K562 (cell line): ENCODE measurements around the gene CEP350. TPM values are rescaled to one million over a fixed set of nuclear protein-coding genes. Genes with fewer than 3 reads are reported as not detected.

Source experiments
- ATAC-seq: fragments of 200-7000 bp; cut with Tn5 transposase; 3 replicates; pipeline ENCODE4 v1.9.1; 2020; ENCODE audit warnings: moderate library complexity
- BruUV-seq: library from RNA; stranded (reverse); fragments of 400-500 nt; replicated peaks from 2 replicates; lab custom pipeline; 2021; lab: Mats Ljungman, UMichigan
- CTCF ChIA-PET: fragments of 300-600 bp; formaldehyde crosslinking; extraction: SDS; loops from one replicate; lab custom pipeline; 2021; ENCODE audit warnings: low intra/inter-chr PET ratio; lab: Yijun Ruan, JAX
- POLR2A ChIA-PET: fragments of 300-600, 350-650 bp; sonication (Branson Sonifier 250); formaldehyde crosslinking; extraction: SDS; loops from one replicate; lab custom pipeline; 2021; ENCODE audit warnings: antibody characterized with exemption, inconsistent platforms; lab: Yijun Ruan, JAX
- DNase-seq, 4 experiments: peaks; one replicate each; pipeline versions ENCODE4 v3.0.0 to v3.0.0-alpha.2; 2011 to 2018; ENCODE audit warnings: low spot score in 3 of 4, mixed read lengths in 3 of 4; ENCODE audit errors: extremely low read depth in 1 of 4
- FAIRE-seq: peaks from 2 replicates; lab custom pipeline; 2011; peaks lifted over from hg19 to GRCh38; lab: Jason Lieb, UNC
- H2AFZ ChIP-seq: 2 replicates; pipeline ENCODE4 v1.6.0; 2011; ENCODE audit warnings: low read depth, low read length, control low read depth, inconsistent platforms
- H3K27ac ChIP-seq: fragments of 200-600 bp; 3 replicates; pipeline ENCODE4 v1.8.0; 2011; ENCODE audit warnings: low read depth, mild to moderate bottlenecking, control low read depth, inconsistent platforms, low read length, moderate library complexity, mixed read lengths; ENCODE audit errors: extremely low read depth
- H3K27me3 ChIP-seq, 2 experiments: fragments of 300-600 bp in 1 of 2; 2 replicates in 1 of 2; 3 replicates in 1 of 2; pipeline versions ENCODE4 v1.6.0 to v1.8.0; 2011; ENCODE audit warnings: inconsistent platforms in 2 of 2, low read length in 2 of 2, mild to moderate bottlenecking in 1 of 2, mixed read lengths in 1 of 2, moderate library complexity in 1 of 2; ENCODE audit not compliant: control insufficient read depth in 2 of 2, insufficient read depth in 2 of 2
- H3K36me3 ChIP-seq: fragments of 300-600 bp; 3 replicates; pipeline ENCODE4 v1.8.0; 2011; ENCODE audit warnings: mild to moderate bottlenecking, low read length, inconsistent platforms; ENCODE audit not compliant: control insufficient read depth, insufficient read depth
- H3K4me1 ChIP-seq, 2 experiments: fragments of 200-600 bp in 1 of 2; replicated peaks in 1 of 2; 2 replicates in 1 of 2; 3 replicates in 1 of 2; pipeline versions ENCODE4 v1.5.1 to v1.8.0; 2011; ENCODE audit warnings: inconsistent platforms in 2 of 2, low read length in 2 of 2, mild to moderate bottlenecking in 1 of 2, mixed read lengths in 1 of 2, moderate library complexity in 1 of 2; ENCODE audit not compliant: control insufficient read depth in 2 of 2, insufficient read depth in 2 of 2
- H3K4me2 ChIP-seq: 2 replicates; pipeline ENCODE4 v1.6.1; 2011; ENCODE audit warnings: low read length, control low read depth, inconsistent platforms, mixed read lengths; ENCODE audit not compliant: insufficient read depth
- H3K4me3 ChIP-seq: fragments of 200-600 bp; sonication (generic), shearing (Covaris generic); 2 replicates; pipeline ENCODE4 v1.5.1; 2016; ENCODE audit warnings: control low read depth, inconsistent platforms
- H3K79me2 ChIP-seq: fragments of 200-600 bp; 3 replicates; pipeline ENCODE4 v1.8.0; 2011; ENCODE audit warnings: low read length, inconsistent platforms; ENCODE audit not compliant: control insufficient read depth, insufficient read depth
- H3K9ac ChIP-seq, 2 experiments: 2 replicates each; pipeline versions ENCODE4 v1.6.0 to v1.6.1; 2011; ENCODE audit warnings: low read depth in 2 of 2, low read length in 2 of 2, control low read depth in 1 of 2, inconsistent platforms in 1 of 2, mild to moderate bottlenecking in 1 of 2, mixed read lengths in 1 of 2; ENCODE audit not compliant: insufficient read depth in 1 of 2
- H3K9me1 ChIP-seq: one replicate; pipeline ENCODE4 v1.6.0; 2011; ENCODE audit warnings: inconsistent platforms, mild to moderate bottlenecking, low read length, moderate library complexity; ENCODE audit not compliant: control insufficient read depth, insufficient read depth
- H3K9me3 ChIP-seq: replicated peaks from 2 replicates; pipeline ENCODE4 v1.5.1; 2011; ENCODE audit warnings: low read depth, low read length, inconsistent platforms; ENCODE audit not compliant: control insufficient read depth, insufficient read depth
- H4K20me1 ChIP-seq: replicated peaks from 2 replicates; pipeline ENCODE4 v1.6.1; 2011; ENCODE audit warnings: low read length, inconsistent platforms, mixed read lengths; ENCODE audit not compliant: control insufficient read depth, insufficient read depth
- BACH1 ChIP-seq: fragments of 200-800 bp; sonication (Bioruptor generic); IDR thresholded peaks from 2 replicates; pipeline ENCODE4 v1.6.1; 2016; ENCODE audit warnings: missing genetic modification characterization, missing compliant biosample characterization
- BRD9 ChIP-seq: fragments of 450-650 bp; IDR thresholded peaks from 2 replicates; pipeline ENCODE4 v1.6.1; 2018; ENCODE audit warnings: low read depth; ENCODE audit not compliant: partially characterized antibody
- C11orf30 ChIP-seq: fragments of 450-650 bp; IDR thresholded peaks from 2 replicates; pipeline ENCODE4 v1.6.1; 2016; ENCODE audit warnings: low read depth, mild to moderate bottlenecking
- EP300 ChIP-seq: IDR thresholded peaks from 2 replicates; pipeline ENCODE4 v1.6.1; 2012; ENCODE audit warnings: low read length, improper control_type of control experiment
- MAFG ChIP-seq: fragments of 450-650 bp; conservative IDR thresholded peaks from 2 replicates; pipeline ENCODE4 v1.6.1; 2016; ENCODE audit warnings: missing genetic modification characterization, missing compliant biosample characterization
- MYC ChIP-seq, 2 experiments: fragments of 250-450 bp in 1 of 2; sonication (Bioruptor Pico) in 1 of 2; IDR thresholded peaks; 2 replicates each; pipeline versions ENCODE4 v1.5.1 to v1.6.1; 2012 to 2021; ENCODE audit warnings: low read depth in 2 of 2, borderline replicate concordance in 1 of 2, improper control_type of control experiment in 1 of 2, low read length in 1 of 2, mild to moderate bottlenecking in 1 of 2, moderate library complexity in 1 of 2
- PHF21A ChIP-seq: fragments of 450-650 bp; IDR thresholded peaks from 2 replicates; pipeline ENCODE4 v1.6.1; 2017; ENCODE audit warnings: low read depth, borderline replicate concordance
- PHTF2 ChIP-seq: fragments of 250-450 bp; sonication (Bioruptor Pico); IDR thresholded peaks from 2 replicates; pipeline ENCODE4 v1.5.0; 2021; ENCODE audit warnings: mild to moderate bottlenecking
- TARDBP ChIP-seq: fragments of 450-650 bp; IDR thresholded peaks from 2 replicates; pipeline ENCODE4 v1.6.1; 2016
- TFAM ChIP-seq: fragments of 250-450 bp; sonication (Bioruptor Pico); conservative IDR thresholded peaks from 2 replicates; pipeline ENCODE4 v1.5.0; 2021; ENCODE audit warnings: mild to moderate bottlenecking, moderate library complexity
- ZC3H4 ChIP-seq: sonication (generic); formaldehyde crosslinking; IDR thresholded peaks from 2 replicates; pipeline ENCODE4 v1.9.0; 2021; ENCODE audit warnings: missing genetic modification reagents, borderline replicate concordance
- ZNF316 ChIP-seq: fragments of 450-650 bp; IDR thresholded peaks from 2 replicates; pipeline ENCODE4 v1.6.1; 2016
- WGBS: fragments of 100-300 bp; shearing (Covaris generic); methylation state at CpG from one replicate; pipeline ENCODE4 v1.1.6; 2016; ENCODE audit warnings: low coverage, mixed read lengths; ENCODE audit not compliant: insufficient coverage; ENCODE audit errors: missing lambda C conversion rate; 5-methylcytosine and 5-hydroxymethylcytosine counted together
- in situ Hi-C: fragments of 300-500 bp; cut with MboI; formaldehyde crosslinking; loops from 4 replicates; pipeline ENCODE4 v1.15.0; 2018; ENCODE audit warnings: inconsistent platforms, mixed read lengths
- intact Hi-C: fragments of 100-400 bp; cut with micrococcal nuclease; formaldehyde crosslinking; loops from 2 replicates; pipeline ENCODE4 v1.14.2; 2022
- polyA plus RNA-seq, 8 experiments: library from polyadenylated mRNA; depleted of rRNA in 4 of 8; stranded (reverse) in 5 of 8; unstranded in 3 of 8; fragments of >200 nt; fragmentation: Nextera tagmentation in 2 of 8; fragmentation: Illumina TruSeq in 1 of 8; extraction: Ambion mirVana in 2 of 8; extraction: Trizol in 1 of 8; gene quantifications; 2 replicates each; pipeline versions ENCODE4 v1.2.1 to v1.2.3, GENCODE V29; 2011 to 2014; ENCODE audit warnings: inconsistent platforms in 1 of 8, missing spikeins in 1 of 8
- total RNA-seq, 7 experiments: library from RNA; depleted of rRNA in 6 of 7; stranded (reverse); fragments of >200 nt in 6 of 7; fragmentation: Illumina TruSeq in 2 of 7; extraction: Trizol in 2 of 7; gene quantifications; 2 replicates each; pipeline versions ENCODE4 v1.2.1 to v1.2.3, GENCODE V29; 2011 to 2021; ENCODE audit warnings: low replicate concordance in 1 of 7
- TF ChIP-seq, protein P1 (sequence below), 2 experiments: fragments of 450-650 bp; IDR thresholded peaks; 2 replicates each; pipeline ENCODE4 v1.6.1; 2016
- TF ChIP-seq, protein P2 (sequence below): fragments of 450-650 bp; formaldehyde crosslinking; IDR thresholded peaks from 2 replicates; pipeline ENCODE4 v1.4.0; 2020; ENCODE audit warnings: mild to moderate bottlenecking, moderate library complexity
- TF ChIP-seq, protein P3 (sequence below): fragments of 450-650 bp; IDR thresholded peaks from one replicate; pipeline ENCODE4 v1.6.1; 2018; ENCODE audit warnings: mild to moderate bottlenecking, moderate library complexity; ENCODE audit not compliant: partially characterized antibody
- TF ChIP-seq, protein P4 (sequence below): fragments of 450-650 bp; IDR thresholded peaks from 2 replicates; pipeline ENCODE4 v1.6.1; 2018; ENCODE audit warnings: mild to moderate bottlenecking, low read depth; ENCODE audit not compliant: partially characterized antibody

CEP350 gene
- total and polyA plus RNA-seq, 9 of the 15 experiments (the other 6 are each of a cell fraction or from before 2014, with no cell fraction given), result 8.3 to 64.3 (median 28.0) TPM

DNA sequence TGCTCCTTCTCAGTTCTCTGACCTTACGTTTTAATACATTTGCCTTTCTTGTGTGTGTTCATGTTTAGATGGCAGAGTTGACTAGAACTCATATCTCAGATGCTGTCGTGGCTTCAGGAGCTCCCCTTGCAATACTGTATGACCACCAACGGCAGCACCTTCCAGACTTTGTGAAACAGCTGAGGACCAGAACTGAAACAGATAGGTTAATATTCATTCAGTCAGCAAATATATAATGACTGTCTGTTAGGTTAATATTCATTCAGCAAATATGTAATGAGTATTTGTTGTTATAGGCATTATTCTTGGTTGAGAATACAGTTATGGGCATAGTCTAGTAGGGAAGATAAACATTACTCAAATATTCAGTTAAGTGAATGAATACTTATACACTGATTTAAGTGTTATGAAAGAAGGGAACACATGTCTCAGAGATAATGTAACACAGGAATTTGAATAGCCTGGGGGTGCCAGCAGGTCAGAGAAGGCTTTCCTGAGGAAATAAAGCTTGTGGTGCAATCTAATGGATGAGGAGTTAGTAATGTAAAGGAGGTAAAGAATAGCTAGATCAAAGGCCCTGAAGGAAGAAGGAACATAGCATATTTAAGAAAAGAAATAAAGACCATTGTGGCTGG is 88.5 kb downstream of the CEP350 start:
- Histone ChIP-seq H2AFZ (no peak overlapping the region), H3K9me1 (no peaks in the 10 kb centered on the region), H3K36me3 (peaks cover 76% of the 10 kb centered on the region), H3K79me2 (no peaks in the 10 kb centered on the region), H3K9ac (no peak overlapping the region), H3K4me2 (no peak overlapping the region), H3K4me3 (no peak overlapping the region), H3K27ac (no peak overlapping the region), H4K20me1 (no peaks in the 10 kb centered on the region), H3K9me3 (no peaks in the 10 kb centered on the region), H3K4me1 (no peaks in the 10 kb centered on the region), H3K27me3 (no peaks in the 10 kb centered on the region)
- ChIA-PET POLR2A (no interaction called here), CTCF (no interaction called here)
- 90% methylated on average over 3 of the region's 3 CpGs for WGBS
- ATAC-seq (no peak), DNase-seq (no peak), FAIRE-seq (no peak)
- in situ Hi-C loops, result no loop called here
- intact Hi-C loops, result no loop called here
- BruUV-seq, result no TSS peak
- TF ChIP-seq, protein P1, sequence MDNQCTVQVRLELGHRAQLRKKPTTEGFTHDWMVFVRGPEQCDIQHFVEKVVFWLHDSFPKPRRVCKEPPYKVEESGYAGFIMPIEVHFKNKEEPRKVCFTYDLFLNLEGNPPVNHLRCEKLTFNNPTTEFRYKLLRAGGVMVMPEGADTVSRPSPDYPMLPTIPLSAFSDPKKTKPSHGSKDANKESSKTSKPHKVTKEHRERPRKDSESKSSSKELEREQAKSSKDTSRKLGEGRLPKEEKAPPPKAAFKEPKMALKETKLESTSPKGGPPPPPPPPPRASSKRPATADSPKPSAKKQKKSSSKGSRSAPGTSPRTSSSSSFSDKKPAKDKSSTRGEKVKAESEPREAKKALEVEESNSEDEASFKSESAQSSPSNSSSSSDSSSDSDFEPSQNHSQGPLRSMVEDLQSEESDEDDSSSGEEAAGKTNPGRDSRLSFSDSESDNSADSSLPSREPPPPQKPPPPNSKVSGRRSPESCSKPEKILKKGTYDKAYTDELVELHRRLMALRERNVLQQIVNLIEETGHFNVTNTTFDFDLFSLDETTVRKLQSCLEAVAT (IDR thresholded peaks at IDR 0.05), result no peak
- no peak for TF ChIP-seq BACH1 (tag)
- TF ChIP-seq MAFG (tag), result peak; percentile 18; the same call in 1 of the 2 replicates
- no peak for TF ChIP-seq TARDBP
- no peak for TF ChIP-seq EP300
- TF ChIP-seq, protein P2, sequence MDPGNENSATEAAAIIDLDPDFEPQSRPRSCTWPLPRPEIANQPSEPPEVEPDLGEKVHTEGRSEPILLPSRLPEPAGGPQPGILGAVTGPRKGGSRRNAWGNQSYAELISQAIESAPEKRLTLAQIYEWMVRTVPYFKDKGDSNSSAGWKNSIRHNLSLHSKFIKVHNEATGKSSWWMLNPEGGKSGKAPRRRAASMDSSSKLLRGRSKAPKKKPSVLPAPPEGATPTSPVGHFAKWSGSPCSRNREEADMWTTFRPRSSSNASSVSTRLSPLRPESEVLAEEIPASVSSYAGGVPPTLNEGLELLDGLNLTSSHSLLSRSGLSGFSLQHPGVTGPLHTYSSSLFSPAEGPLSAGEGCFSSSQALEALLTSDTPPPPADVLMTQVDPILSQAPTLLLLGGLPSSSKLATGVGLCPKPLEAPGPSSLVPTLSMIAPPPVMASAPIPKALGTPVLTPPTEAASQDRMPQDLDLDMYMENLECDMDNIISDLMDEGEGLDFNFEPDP (CRISPR knock-in tag), result no peak
- TF ChIP-seq MYC (IDR thresholded peaks at IDR 0.05; ENCODE audit: low read depth, low read length), result no peak
- TF ChIP-seq MYC (CRISPR knock-in tag; IDR thresholded peaks at IDR 0.05; ENCODE audit: borderline replicate concordance, low read depth), result no peak
- no peak for TF ChIP-seq PHF21A
- no peak for TF ChIP-seq PHTF2 (CRISPR knock-in tag)
- TF ChIP-seq BRD9, result no peak
- TF ChIP-seq ZNF316, result peak; percentile 73
- peak; percentile 48; the same call in 1 of the 2 replicates for TF ChIP-seq C11orf30
- TF ChIP-seq ZC3H4 (CRISPR knock-in tag), result no peak
- TF ChIP-seq, protein P3, sequence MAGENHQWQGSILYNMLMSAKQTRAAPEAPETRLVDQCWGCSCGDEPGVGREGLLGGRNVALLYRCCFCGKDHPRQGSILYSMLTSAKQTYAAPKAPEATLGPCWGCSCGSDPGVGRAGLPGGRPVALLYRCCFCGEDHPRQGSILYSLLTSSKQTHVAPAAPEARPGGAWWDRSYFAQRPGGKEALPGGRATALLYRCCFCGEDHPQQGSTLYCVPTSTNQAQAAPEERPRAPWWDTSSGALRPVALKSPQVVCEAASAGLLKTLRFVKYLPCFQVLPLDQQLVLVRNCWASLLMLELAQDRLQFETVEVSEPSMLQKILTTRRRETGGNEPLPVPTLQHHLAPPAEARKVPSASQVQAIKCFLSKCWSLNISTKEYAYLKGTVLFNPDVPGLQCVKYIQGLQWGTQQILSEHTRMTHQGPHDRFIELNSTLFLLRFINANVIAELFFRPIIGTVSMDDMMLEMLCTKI, result no peak
- TF ChIP-seq, protein P4, sequence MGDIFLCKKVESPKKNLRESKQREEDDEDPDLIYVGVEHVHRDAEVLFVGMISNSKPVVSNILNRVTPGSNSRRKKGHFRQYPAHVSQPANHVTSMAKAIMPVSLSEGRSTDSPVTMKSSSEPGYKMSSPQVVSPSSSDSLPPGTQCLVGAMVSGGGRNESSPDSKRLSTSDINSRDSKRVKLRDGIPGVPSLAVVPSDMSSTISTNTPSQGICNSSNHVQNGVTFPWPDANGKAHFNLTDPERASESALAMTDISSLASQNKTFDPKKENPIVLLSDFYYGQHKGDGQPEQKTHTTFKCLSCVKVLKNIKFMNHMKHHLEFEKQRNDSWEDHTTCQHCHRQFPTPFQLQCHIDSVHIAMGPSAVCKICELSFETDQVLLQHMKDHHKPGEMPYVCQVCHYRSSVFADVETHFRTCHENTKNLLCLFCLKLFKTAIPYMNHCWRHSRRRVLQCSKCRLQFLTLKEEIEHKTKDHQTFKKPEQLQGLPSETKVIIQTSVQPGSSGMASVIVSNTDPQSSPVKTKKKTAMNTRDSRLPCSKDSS, result no peak
- no peak for TF ChIP-seq TFAM (CRISPR knock-in tag)
